Suppressor macrophage (primary cell): ENCODE measurements around the gene THADA.

ENCODE experiments used
- DNase-seq, 4 experiments: peaks; one replicate each; pipeline ENCODE4 v3.0.0-alpha.2; 2020 to 2022

Gene THADA

GRCh38 chr2:43508209-43508608, 87.6 kb downstream of the THADA start:
- DNase-seq = no peak

GRCh38 chr2:43507137-43507536, 88.7 kb downstream of the THADA start:
- DNase-seq = no peak

GRCh38 chr2:43495727-43496126, 100.1 kb downstream of the THADA start:
- DNase-seq = no peak

GRCh38 chr2:43493954-43494353, 101.9 kb downstream of the THADA start:
- no peak for DNase-seq

GRCh38 chr2:43491065-43491639, 104.7 kb downstream of the THADA start:
- peak in 2 of 4 experiments; percentile 28 to 31 for DNase-seq

- DNase-seq = peak in 2 of 4 experiments; percentile 60 to 63
Observed at GRCh38 chr2:43490252-43490786, 105.5 kb downstream of the THADA start.

- DNase-seq = no peak
Observed at GRCh38 chr2:43488737-43489136, 107.1 kb downstream of the THADA start.

GRCh38 chr2:43486603-43487002, 109.2 kb downstream of the THADA start:
- DNase-seq = peak; percentile 88 to 98 (median 92)

- peak; percentile 26 to 95 (median 84) for DNase-seq
Observed at GRCh38 chr2:43484323-43484930, 111.4 kb downstream of the THADA start.

- peak; percentile 62 to 85 (median 67) for DNase-seq
Observed at GRCh38 chr2:43482961-43483360, 112.9 kb downstream of the THADA start.

GRCh38 chr2:43481927-43482542, 113.8 kb downstream of the THADA start:
- DNase-seq = peak in 2 of 4 experiments; percentile 21 to 39

GRCh38 chr2:43480874-43481273, 115.0 kb downstream of the THADA start:
- DNase-seq = no peak

- no peak for DNase-seq
Observed at GRCh38 chr2:43478412-43479086, 117.3 kb downstream of the THADA start.

GRCh38 chr2:43475922-43476321, 119.9 kb downstream of the THADA start:
- DNase-seq = no peak

GRCh38 chr2:43475137-43475846, 120.5 kb downstream of the THADA start:
- DNase-seq = no peak

GRCh38 chr2:43474273-43474672, 121.6 kb downstream of the THADA start:
- no peak for DNase-seq

GRCh38 chr2:43473767-43474166, 122.1 kb downstream of the THADA start:
- no peak for DNase-seq

GRCh38 chr2:43472527-43473194, 123.2 kb downstream of the THADA start:
- no peak for DNase-seq

GRCh38 chr2:43469713-43470112, 126.1 kb downstream of the THADA start:
- no peak for DNase-seq

- DNase-seq = no peak
Observed at GRCh38 chr2:43469094-43469493, 126.7 kb downstream of the THADA start.

GRCh38 chr2:43467891-43468290, 127.9 kb downstream of the THADA start:
- DNase-seq = peak in 2 of 4 experiments; percentile 32 to 40

- no peak for DNase-seq
Observed at GRCh38 chr2:43465234-43465633, 130.6 kb downstream of the THADA start.
